ENCODE data around the gene VASN. TPM values are rescaled to one million over a fixed set of nuclear protein-coding genes. Genes with fewer than 3 reads are reported as not detected.

The VASN gene
- total RNA-seq, 1 experiment from 2014 or later = 45.3 TPM

- Histone ChIP-seq H3K4me3 (no peak overlapping the region), H3K4me1 (replicated peaks; ENCODE audit: insufficient read depth) (peaks cover 18% of the 10 kb centered on the region), H3K9me2 (ENCODE audit: insufficient read depth) (no peaks in the 10 kb centered on the region), H3K9me3 (ENCODE audit: insufficient read depth, low read depth) (no peaks in the 10 kb centered on the region), H3K79me2 (ENCODE audit: low read depth) (peaks cover 66% of the 10 kb centered on the region), H3K27me3 (ENCODE audit: insufficient read depth, low read depth) (no peaks in the 10 kb centered on the region), H3K36me3 (ENCODE audit: low read depth) (no peaks in the 10 kb centered on the region), H2AFZ (no peak overlapping the region), H3F3A (ENCODE audit: insufficient read depth, low read depth) (peaks cover 35% of the 10 kb centered on the region; the same call in 1 of the 2 replicates), H4K20me1 (ENCODE audit: insufficient read depth) (peaks cover 53% of the 10 kb centered on the region), H3K4me2 (no peak overlapping the region), H3K27ac (no peak overlapping the region)
- ChIA-PET CTCF (no interaction called here), POLR2A (ENCODE audit: unreplicated experiment) (no interaction called here)
- intact Hi-C loops (cut with micrococcal nuclease; ENCODE audit: unreplicated experiment) = no loop called here
- peak in 1 of 2 experiments; percentile 56 for DNase-seq
- no TSS peak for BruUV-seq (replicated peaks)
- TF ChIP-seq EZH2 (IDR thresholded peaks at IDR 0.05; ENCODE audit: low read depth) = no peak
- no peak for TF ChIP-seq CTCF (conservative IDR thresholded peaks at IDR 0.05)
These were observed 23.7 kb upstream of the VASN start for GRCh38 chr16:4347765-4348509.

- Histone ChIP-seq H3K79me2 (ENCODE audit: low read depth) (peaks cover 55% of the 10 kb centered on the region), H3K9me3 (ENCODE audit: insufficient read depth, low read depth) (no peaks in the 10 kb centered on the region), H3K27ac (no peak overlapping the region), H2AFZ (no peak overlapping the region), H3K4me1 (replicated peaks; ENCODE audit: insufficient read depth) (peaks cover 32% of the 10 kb centered on the region), H3F3A (ENCODE audit: insufficient read depth, low read depth) (peaks cover 44% of the 10 kb centered on the region; the same call in 1 of the 2 replicates), H3K36me3 (ENCODE audit: low read depth) (no peaks in the 10 kb centered on the region), H3K4me2 (peak overlapping the region; percentile 75; the same call in 1 of the 2 replicates), H3K27me3 (ENCODE audit: insufficient read depth, low read depth) (no peaks in the 10 kb centered on the region), H3K9me2 (ENCODE audit: insufficient read depth) (no peaks in the 10 kb centered on the region), H3K4me3 (peak overlapping the region; percentile 89; the same call in 1 of the 2 replicates), H4K20me1 (ENCODE audit: insufficient read depth) (peaks cover 46% of the 10 kb centered on the region)
- no peak for DNase-seq
- CTCF ChIA-PET = interaction anchor here (0.7 kb wide), 1 partner anchor 24 kb away, joined by 13 read pairs; no protein-coding TSS in a partner anchor
- POLR2A ChIA-PET (ENCODE audit: unreplicated experiment) = interaction anchor here (0.6 kb wide), 1 partner anchor 49 kb away, joined by 5 read pairs; no protein-coding TSS in a partner anchor
- no TSS peak for BruUV-seq (replicated peaks)
- intact Hi-C loops (cut with micrococcal nuclease; ENCODE audit: unreplicated experiment) = no loop called here
- TF ChIP-seq EZH2 (IDR thresholded peaks at IDR 0.05; ENCODE audit: low read depth) (no peak), CTCF (conservative IDR thresholded peaks at IDR 0.05) (no peak)
These were observed 22.3 kb upstream of the VASN start for GRCh38 chr16:4349332-4349731.

- Histone ChIP-seq H3F3A (ENCODE audit: insufficient read depth, low read depth) (peaks cover 38% of the 10 kb centered on the region; the same call in 1 of the 2 replicates), H3K36me3 (ENCODE audit: low read depth) (no peaks in the 10 kb centered on the region), H3K4me3 (peak overlapping the region; percentile 89), H3K27ac (peak overlapping the region; percentile 29), H3K4me1 (replicated peaks; ENCODE audit: insufficient read depth) (peaks cover 32% of the 10 kb centered on the region), H4K20me1 (ENCODE audit: insufficient read depth) (peaks cover 45% of the 10 kb centered on the region), H2AFZ (peak overlapping the region; percentile 82), H3K4me2 (peak overlapping the region; percentile 75), H3K27me3 (ENCODE audit: insufficient read depth, low read depth) (no peaks in the 10 kb centered on the region), H3K9me3 (ENCODE audit: insufficient read depth, low read depth) (no peaks in the 10 kb centered on the region), H3K9me2 (ENCODE audit: insufficient read depth) (no peaks in the 10 kb centered on the region), H3K79me2 (ENCODE audit: low read depth) (peaks cover 55% of the 10 kb centered on the region)
- DNase-seq = no peak
- intact Hi-C loops (cut with micrococcal nuclease; ENCODE audit: unreplicated experiment) = no loop called here
- CTCF ChIA-PET = interaction anchor here (0.6 to 2.4 kb wide), 2 partner anchors 52 to 1266 kb away, joined by 3 to 6 read pairs; no protein-coding TSS in a partner anchor
- no TSS peak for BruUV-seq (replicated peaks)
- POLR2A ChIA-PET (ENCODE audit: unreplicated experiment) = interaction anchor here (0.6 kb wide), 2 partner anchors 114 to 170 kb away, joined by 3 read pairs; no protein-coding TSS in a partner anchor
- TF ChIP-seq EZH2 (IDR thresholded peaks at IDR 0.05; ENCODE audit: low read depth) (no peak), CTCF (conservative IDR thresholded peaks at IDR 0.05) (no peak)
These were observed 21.3 kb upstream of the VASN start for GRCh38 chr16:4350365-4350786.
